GM23248 (cell line): Measurements from ENCODE around the gene PLCL2. TPM values are rescaled to one million over a fixed set of nuclear protein-coding genes. Genes with fewer than 3 reads are reported as not detected.

Experiments
- DNase-seq: peaks from one replicate; pipeline ENCODE4 v3.0.0-alpha.2; 2015
- H2AFZ ChIP-seq: fragments of 200-600 bp; sonication (generic); 2 replicates; pipeline ENCODE4 v1.6.1; 2016; ENCODE audit warnings: antibody characterized with exemption
- H3F3A ChIP-seq: fragments of 200-600 bp; sonication (generic); 2 replicates; pipeline ENCODE4 v1.6.1; 2016; ENCODE audit warnings: mild to moderate bottlenecking, antibody characterized with exemption, mixed run types; ENCODE audit not compliant: insufficient read depth
- H3K27ac ChIP-seq: fragments of 200-600 bp; sonication (generic); 2 replicates; pipeline ENCODE4 v1.5.1; 2016; ENCODE audit warnings: mild to moderate bottlenecking
- H3K27me3 ChIP-seq: fragments of 200-600 bp; sonication (generic); replicated peaks from 2 replicates; pipeline ENCODE4 v1.6.1; 2016; ENCODE audit warnings: mild to moderate bottlenecking; ENCODE audit not compliant: insufficient read depth
- H3K36me3 ChIP-seq: fragments of 200-600 bp; sonication (generic); 2 replicates; pipeline ENCODE4 v1.6.1; 2016; ENCODE audit warnings: low read depth, mild to moderate bottlenecking
- H3K4me1 ChIP-seq: fragments of 200-600 bp; sonication (generic); 2 replicates; pipeline ENCODE4 v1.6.1; 2016; ENCODE audit warnings: mild to moderate bottlenecking; ENCODE audit not compliant: insufficient read depth
- H3K4me2 ChIP-seq: fragments of 200-600 bp; sonication (generic); one replicate; pipeline ENCODE4 v1.6.1; 2016; ENCODE audit warnings: mild to moderate bottlenecking; ENCODE audit not compliant: unreplicated experiment
- H3K4me3 ChIP-seq: fragments of 200-600 bp; sonication (generic); 2 replicates; pipeline ENCODE4 v1.5.1; 2016; ENCODE audit warnings: mild to moderate bottlenecking
- H3K79me2 ChIP-seq: fragments of 200-600 bp; sonication (generic); 2 replicates; pipeline ENCODE4 v1.6.1; 2016; ENCODE audit warnings: mild to moderate bottlenecking; ENCODE audit not compliant: insufficient read depth
- H3K9ac ChIP-seq: fragments of 200-600 bp; sonication (generic); 2 replicates; pipeline ENCODE4 v1.6.1; 2016; ENCODE audit warnings: mild to moderate bottlenecking
- H3K9me2 ChIP-seq: fragments of 200-600 bp; sonication (generic); 2 replicates; pipeline ENCODE4 v1.6.1; 2016; ENCODE audit warnings: mixed run types, mild to moderate bottlenecking, moderate library complexity; ENCODE audit not compliant: insufficient read depth
- H3K9me3 ChIP-seq: fragments of 200-600 bp; sonication (generic); one replicate; pipeline ENCODE4 v1.6.1; 2017; ENCODE audit warnings: low read depth
- H4K20me1 ChIP-seq: fragments of 200-600 bp; sonication (generic); 2 replicates; pipeline ENCODE4 v1.6.0; 2016; ENCODE audit not compliant: insufficient read depth
- EZH2 ChIP-seq: fragments of 200-600 bp; sonication (generic); IDR thresholded peaks from 2 replicates; pipeline ENCODE4 v1.6.1; 2018; ENCODE audit warnings: antibody characterized with exemption, mild to moderate bottlenecking; ENCODE audit not compliant: insufficient read depth, poor library complexity, severe bottlenecking
- EZH2phosphoT487 ChIP-seq: fragments of 200-600 bp; sonication (generic); IDR thresholded peaks from 2 replicates; pipeline ENCODE4 v1.6.1; 2018; ENCODE audit warnings: antibody characterized with exemption, moderate library complexity, mild to moderate bottlenecking, low read depth; ENCODE audit not compliant: insufficient read depth
- WGBS, 2 experiments: methylation state at CpG; one replicate each; pipeline ENCODE4 v1.1.6; 2015 to 2017; ENCODE audit warnings: low lambda C conversion rate in 2 of 2, low coverage in 1 of 2; ENCODE audit errors: missing lambda C conversion rate in 2 of 2; 5-methylcytosine and 5-hydroxymethylcytosine counted together
- in situ Hi-C: fragments of 300-500 bp; cut with MboI; formaldehyde crosslinking; loops from 2 replicates; pipeline ENCODE4 v1.15.0; 2020
- polyA plus RNA-seq: library from polyadenylated mRNA; unstranded; fragments of >200 nt; fragmentation: Nextera tagmentation; extraction: Ambion mirVana; gene quantifications from 2 replicates; pipeline ENCODE4 v1.2.1, GENCODE V29; 2016
- total RNA-seq: library from RNA; depleted of rRNA; stranded (reverse); fragments of >200 nt; shearing (Covaris generic); gene quantifications from 2 replicates; pipeline ENCODE4 v1.2.3, GENCODE V29; 2014

PLCL2 gene
- total and polyA plus RNA-seq, 2 experiments from 2014 or later: 1.4 to 5.1 TPM

GRCh38 chr3:16842272-16843270, 42.2 kb upstream of the PLCL2 start:
- no peak for DNase-seq
- no peak overlapping the region for H3K27ac ChIP-seq
- no peak overlapping the region for H3K4me3 ChIP-seq
- no peaks in the 10 kb centered on the region for H3K4me1 ChIP-seq
- in situ Hi-C loops: no loop called here
- no peak overlapping the region for H2AFZ ChIP-seq
- H3K79me2 ChIP-seq: no peaks in the 10 kb centered on the region
- H3K36me3 ChIP-seq: no peaks in the 10 kb centered on the region
- H3F3A ChIP-seq: no peaks in the 10 kb centered on the region
- no peak overlapping the region for H3K9ac ChIP-seq
- WGBS, 2 experiments: 80% methylated on average over 16 of the region's 16 CpGs
- no peak overlapping the region for H3K4me2 ChIP-seq
- H3K9me3 ChIP-seq: no peaks in the 10 kb centered on the region
- TF ChIP-seq EZH2 (no peak), EZH2phosphoT487 (no peak)
- H4K20me1 ChIP-seq: no peaks in the 10 kb centered on the region
- H3K9me2 ChIP-seq: no peaks in the 10 kb centered on the region
- no peaks in the 10 kb centered on the region for H3K27me3 ChIP-seq

- no peaks in the 10 kb centered on the region for H3K9me2 ChIP-seq
Measured at GRCh38 chr3:16844222-16844621, 40.5 kb upstream of the PLCL2 start.

GRCh38 chr3:16844791-16845190, 40.0 kb upstream of the PLCL2 start:
- in situ Hi-C loops: no loop called here
- no peaks in the 10 kb centered on the region for H3K9me3 ChIP-seq
- H3F3A ChIP-seq: no peaks in the 10 kb centered on the region
- no peak overlapping the region for H3K9ac ChIP-seq
- no peaks in the 10 kb centered on the region for H3K27me3 ChIP-seq
- peak; percentile 6 for DNase-seq
- no peaks in the 10 kb centered on the region for H3K4me1 ChIP-seq
- TF ChIP-seq EZH2phosphoT487 (no peak), EZH2 (no peak)
- no peaks in the 10 kb centered on the region for H3K36me3 ChIP-seq
- no peak overlapping the region for H3K27ac ChIP-seq
- H3K79me2 ChIP-seq: no peaks in the 10 kb centered on the region
- no peaks in the 10 kb centered on the region for H4K20me1 ChIP-seq
- 88 to 89% methylated on average over 1 of the region's 1 CpG for WGBS, 2 experiments
- no peaks in the 10 kb centered on the region for H3K9me2 ChIP-seq
- H3K4me3 ChIP-seq: no peak overlapping the region
- no peak overlapping the region for H2AFZ ChIP-seq
- H3K4me2 ChIP-seq: no peak overlapping the region

More at GRCh38 chr3:16844222-16844621, 40.5 kb upstream of the PLCL2 start:
- H2AFZ ChIP-seq: no peak overlapping the region
- H3K4me2 ChIP-seq: no peak overlapping the region
- H3K79me2 ChIP-seq: no peaks in the 10 kb centered on the region
- H3K36me3 ChIP-seq: no peaks in the 10 kb centered on the region
- no peak overlapping the region for H3K4me3 ChIP-seq
- H3F3A ChIP-seq: no peaks in the 10 kb centered on the region
- H3K9me3 ChIP-seq: no peaks in the 10 kb centered on the region
- no peaks in the 10 kb centered on the region for H4K20me1 ChIP-seq
- no peak overlapping the region for H3K27ac ChIP-seq
- H3K4me1 ChIP-seq: no peaks in the 10 kb centered on the region
- TF ChIP-seq EZH2phosphoT487 (no peak), EZH2 (no peak)
- in situ Hi-C loops: no loop called here
- no peak overlapping the region for H3K9ac ChIP-seq
- H3K27me3 ChIP-seq: no peaks in the 10 kb centered on the region
- 89 to 96% methylated on average over 2 of the region's 2 CpGs for WGBS, 2 experiments
- no peak for DNase-seq

- no peak overlapping the region for H3K27ac ChIP-seq
- no peak for DNase-seq
- H3K9me2 ChIP-seq: no peaks in the 10 kb centered on the region
- no peak overlapping the region for H3K4me3 ChIP-seq
- no peaks in the 10 kb centered on the region for H3K9me3 ChIP-seq
- H3K9ac ChIP-seq: no peak overlapping the region
- H4K20me1 ChIP-seq: no peaks in the 10 kb centered on the region
- H3K79me2 ChIP-seq: no peaks in the 10 kb centered on the region
- in situ Hi-C loops: no loop called here
- H3K4me1 ChIP-seq: no peaks in the 10 kb centered on the region
- no peaks in the 10 kb centered on the region for H3K36me3 ChIP-seq
- no peak overlapping the region for H3K4me2 ChIP-seq
- no peak for TF ChIP-seq EZH2
- no peak for TF ChIP-seq EZH2phosphoT487
- H3K27me3 ChIP-seq: no peaks in the 10 kb centered on the region
- H3F3A ChIP-seq: no peaks in the 10 kb centered on the region
- 93% methylated on average over 5 of the region's 5 CpGs for WGBS, 2 experiments
- H2AFZ ChIP-seq: no peak overlapping the region
Measured at GRCh38 chr3:16846373-16847080, 38.2 kb upstream of the PLCL2 start.
